Tibial nerve (tissue), 4 donors: ENCODE results near the gene STX7.

Source experiments
- EP300 ChIP-seq, 2 donors: sonication (generic); formaldehyde crosslinking; IDR thresholded peaks; one replicate each; pipeline ENCODE4 v1.6.1; 2017; ENCODE audit warnings: antibody characterized with exemption in 2 of 2, mild to moderate bottlenecking in 1 of 2
- POLR2A ChIP-seq, 2 donors: fragments of 450-650 bp; IDR thresholded peaks; one replicate each; pipeline ENCODE4 v1.6.1; 2017; ENCODE audit warnings: antibody characterized with exemption in 2 of 2, mild to moderate bottlenecking in 2 of 2, moderate library complexity in 2 of 2
- TF ChIP-seq, protein P1 (sequence below), 5 experiments: fragments of 200-600 bp in 3 of 5; fragments of 450-650 bp in 2 of 5; sonication (generic) in 3 of 5; IDR thresholded peaks; one replicate each; pipeline ENCODE4 v1.5.1; 2016 to 2019; ENCODE audit warnings: antibody characterized with exemption in 5 of 5, mild to moderate bottlenecking in 3 of 5, moderate library complexity in 2 of 5

DNA sequence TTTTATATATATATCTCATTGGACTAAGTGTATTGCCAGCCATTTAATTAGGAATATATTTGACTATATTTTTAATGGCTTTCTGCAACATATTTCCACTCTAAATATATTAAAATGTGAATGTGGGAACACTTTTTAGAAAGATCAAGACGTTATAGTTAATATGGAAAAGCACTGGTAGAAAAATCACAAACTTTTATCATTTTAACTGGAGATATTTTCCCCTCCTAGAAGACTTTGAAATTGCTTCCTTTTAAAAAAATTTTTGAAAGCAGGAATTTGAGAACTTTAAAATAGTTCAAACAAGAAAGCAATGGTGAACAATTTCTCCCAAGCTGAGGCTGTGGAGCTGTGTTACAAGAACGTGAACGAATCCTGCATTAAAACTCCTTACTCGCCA lies 25.1 kb upstream of the STX7 start, which contains the start of gene TAAR9:
- TF ChIP-seq, protein P1, sequence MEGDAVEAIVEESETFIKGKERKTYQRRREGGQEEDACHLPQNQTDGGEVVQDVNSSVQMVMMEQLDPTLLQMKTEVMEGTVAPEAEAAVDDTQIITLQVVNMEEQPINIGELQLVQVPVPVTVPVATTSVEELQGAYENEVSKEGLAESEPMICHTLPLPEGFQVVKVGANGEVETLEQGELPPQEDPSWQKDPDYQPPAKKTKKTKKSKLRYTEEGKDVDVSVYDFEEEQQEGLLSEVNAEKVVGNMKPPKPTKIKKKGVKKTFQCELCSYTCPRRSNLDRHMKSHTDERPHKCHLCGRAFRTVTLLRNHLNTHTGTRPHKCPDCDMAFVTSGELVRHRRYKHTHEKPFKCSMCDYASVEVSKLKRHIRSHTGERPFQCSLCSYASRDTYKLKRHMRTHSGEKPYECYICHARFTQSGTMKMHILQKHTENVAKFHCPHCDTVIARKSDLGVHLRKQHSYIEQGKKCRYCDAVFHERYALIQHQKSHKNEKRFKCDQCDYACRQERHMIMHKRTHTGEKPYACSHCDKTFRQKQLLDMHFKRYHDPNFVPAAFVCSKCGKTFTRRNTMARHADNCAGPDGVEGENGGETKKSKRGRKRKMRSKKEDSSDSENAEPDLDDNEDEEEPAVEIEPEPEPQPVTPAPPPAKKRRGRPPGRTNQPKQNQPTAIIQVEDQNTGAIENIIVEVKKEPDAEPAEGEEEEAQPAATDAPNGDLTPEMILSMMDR (IDR thresholded peaks at IDR 0.05): no peak
- TF ChIP-seq POLR2A (IDR thresholded peaks at IDR 0.05): no peak
- no peak for TF ChIP-seq EP300 (IDR thresholded peaks at IDR 0.05)
